Ascending aorta (tissue), 2 donors: ENCODE data around the gene TAGLN2. TPM values are rescaled to one million over a fixed set of nuclear protein-coding genes. Genes with fewer than 3 reads are reported as not detected.

Experiments
- DNase-seq, 2 donors: peaks; one replicate each; pipeline ENCODE4 v3.0.0-alpha.2; 2019; ENCODE audit warnings: low spot score in 2 of 2
- H3K27ac ChIP-seq, 2 donors: fragments of 200-600 bp; sonication (generic); one replicate each; pipeline ENCODE4 v1.5.1; 2016 to 2017; ENCODE audit warnings: mild to moderate bottlenecking in 1 of 2
- H3K27me3 ChIP-seq: fragments of 200-600 bp; sonication (generic); one replicate; pipeline ENCODE4 v1.5.1; 2017
- H3K36me3 ChIP-seq, 2 donors: fragments of 200-600 bp; sonication (generic); one replicate each; pipeline ENCODE4 v1.5.1; 2016
- H3K4me1 ChIP-seq, 2 donors: fragments of 200-600 bp; sonication (generic); one replicate each; pipeline ENCODE4 v1.5.1; 2016 to 2017; ENCODE audit warnings: mild to moderate bottlenecking in 1 of 2
- H3K4me3 ChIP-seq, 2 donors: fragments of 200-600 bp; sonication (generic); one replicate each; pipeline ENCODE4 v1.5.1; 2016 to 2017; ENCODE audit warnings: mild to moderate bottlenecking in 1 of 2
- H3K9me3 ChIP-seq, 2 donors: fragments of 200-600 bp; sonication (generic); one replicate each; pipeline ENCODE4 v1.5.1; 2016
- intact Hi-C: fragments of 100-400 bp; cut with DNase I; formaldehyde crosslinking; loops from one replicate; pipeline ENCODE4 v1.15.1; 2023
- total RNA-seq: library from RNA; depleted of rRNA; stranded (reverse); fragments of >200 nt; gene quantifications from one replicate; pipeline ENCODE4 v1.1.0, GENCODE V29; 2016
- TF ChIP-seq, protein P1 (sequence below), 3 experiments: fragments of 200-600 bp in 2 of 3; fragments of 450-650 bp in 1 of 3; sonication (generic) in 2 of 3; IDR thresholded peaks; one replicate each; pipeline ENCODE4 v1.5.1; 2016 to 2019; ENCODE audit warnings: antibody characterized with exemption in 3 of 3, mild to moderate bottlenecking in 1 of 3, moderate library complexity in 1 of 3

Gene TAGLN2
- total RNA-seq, 1 donor from 2014 or later = 363 TPM

DNA sequence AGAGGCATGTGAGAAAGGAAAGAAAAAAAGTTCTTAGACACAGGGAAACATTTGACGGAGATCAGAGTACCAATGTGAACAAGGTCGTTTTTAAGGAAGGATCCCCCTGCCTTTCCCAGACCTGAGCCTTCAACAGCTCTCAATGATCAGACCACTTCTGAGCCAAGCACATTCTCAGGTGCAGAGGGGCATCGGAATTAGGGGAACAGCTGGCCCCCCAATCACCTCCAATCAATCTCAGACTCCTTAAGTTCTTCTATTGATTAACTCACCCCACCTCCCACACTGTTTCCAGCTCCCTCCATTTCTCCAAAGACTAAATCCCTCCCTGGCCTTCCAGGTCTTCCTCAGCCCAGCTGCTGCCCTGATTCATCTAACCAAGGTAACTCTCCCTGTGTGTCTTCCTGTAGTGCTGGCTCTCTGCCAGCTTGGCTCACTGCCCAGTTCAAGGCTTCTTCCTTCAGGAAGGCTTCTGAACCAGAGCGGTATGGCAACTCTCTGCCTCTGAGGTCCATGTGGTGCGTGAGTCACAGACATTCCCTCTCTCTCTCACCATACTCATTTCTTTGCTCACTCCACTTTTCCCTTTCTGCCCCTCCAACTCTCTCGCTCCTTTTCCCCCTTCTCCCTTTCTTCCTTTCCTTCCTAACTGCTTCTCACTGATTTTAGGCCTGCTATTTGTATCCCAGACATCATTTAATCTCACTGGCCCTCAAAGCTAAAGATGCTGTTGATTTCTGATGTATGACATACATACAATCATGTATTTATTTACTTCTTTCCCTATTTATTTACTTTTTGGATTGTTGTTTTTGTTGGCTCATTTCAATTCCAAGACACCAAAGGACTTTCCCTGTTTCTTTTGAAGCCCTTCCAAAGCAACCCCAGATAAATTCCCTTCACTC lies 43.4 kb downstream of the TAGLN2 start:
- intact Hi-C loops = no loop called here
- DNase-seq = peak in 1 of 2 donors; percentile 76

GRCh38 chr1:159880430-159880829 lies 44.9 kb downstream of the TAGLN2 start:
- TF ChIP-seq, protein P1, sequence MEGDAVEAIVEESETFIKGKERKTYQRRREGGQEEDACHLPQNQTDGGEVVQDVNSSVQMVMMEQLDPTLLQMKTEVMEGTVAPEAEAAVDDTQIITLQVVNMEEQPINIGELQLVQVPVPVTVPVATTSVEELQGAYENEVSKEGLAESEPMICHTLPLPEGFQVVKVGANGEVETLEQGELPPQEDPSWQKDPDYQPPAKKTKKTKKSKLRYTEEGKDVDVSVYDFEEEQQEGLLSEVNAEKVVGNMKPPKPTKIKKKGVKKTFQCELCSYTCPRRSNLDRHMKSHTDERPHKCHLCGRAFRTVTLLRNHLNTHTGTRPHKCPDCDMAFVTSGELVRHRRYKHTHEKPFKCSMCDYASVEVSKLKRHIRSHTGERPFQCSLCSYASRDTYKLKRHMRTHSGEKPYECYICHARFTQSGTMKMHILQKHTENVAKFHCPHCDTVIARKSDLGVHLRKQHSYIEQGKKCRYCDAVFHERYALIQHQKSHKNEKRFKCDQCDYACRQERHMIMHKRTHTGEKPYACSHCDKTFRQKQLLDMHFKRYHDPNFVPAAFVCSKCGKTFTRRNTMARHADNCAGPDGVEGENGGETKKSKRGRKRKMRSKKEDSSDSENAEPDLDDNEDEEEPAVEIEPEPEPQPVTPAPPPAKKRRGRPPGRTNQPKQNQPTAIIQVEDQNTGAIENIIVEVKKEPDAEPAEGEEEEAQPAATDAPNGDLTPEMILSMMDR (IDR thresholded peaks at IDR 0.05) = no peak
- H3K9me3 ChIP-seq = no peaks in the 10 kb centered on the region
- no peaks in the 10 kb centered on the region for H3K36me3 ChIP-seq
- no peak overlapping the region for H3K27ac ChIP-seq
- no peaks in the 10 kb centered on the region for H3K4me1 ChIP-seq
- intact Hi-C loops = no loop called here
- H3K27me3 ChIP-seq = no peaks in the 10 kb centered on the region
- H3K4me3 ChIP-seq = no peak overlapping the region
- no peak for DNase-seq

More for the DNA sequence above, 43.4 kb downstream of the TAGLN2 start:
- TF ChIP-seq, protein P1 (IDR thresholded peaks at IDR 0.05) = no peak
- no peaks in the 10 kb centered on the region for H3K36me3 ChIP-seq
- H3K27me3 ChIP-seq = no peaks in the 10 kb centered on the region
- H3K4me3 ChIP-seq = no peak overlapping the region
- H3K4me1 ChIP-seq = no peaks in the 10 kb centered on the region
- H3K9me3 ChIP-seq = no peaks in the 10 kb centered on the region
- no peak overlapping the region for H3K27ac ChIP-seq

DNA sequence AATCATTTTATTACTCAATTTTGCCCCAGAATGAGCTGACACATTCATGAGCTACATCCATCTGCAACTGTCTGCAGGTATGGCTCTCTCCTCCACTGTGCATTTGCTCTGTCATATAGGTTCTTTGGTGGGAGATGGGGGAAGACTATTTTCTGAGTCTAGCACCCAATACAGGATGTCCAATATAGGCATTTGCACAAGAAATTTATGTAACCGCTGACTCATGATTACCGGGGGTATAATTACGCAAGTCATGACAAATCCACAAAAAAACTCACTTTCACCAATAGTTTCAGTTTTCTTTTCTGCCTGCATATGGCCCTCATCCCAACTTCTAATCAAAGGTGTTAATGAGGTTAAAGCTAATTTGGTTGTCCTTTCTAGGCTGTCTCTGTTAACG lies 45.3 kb downstream of the TAGLN2 start:
- intact Hi-C loops = no loop called here
- H3K27me3 ChIP-seq = no peaks in the 10 kb centered on the region
- H3K9me3 ChIP-seq = no peaks in the 10 kb centered on the region
- DNase-seq = no peak
- H3K4me3 ChIP-seq = no peak overlapping the region
- H3K36me3 ChIP-seq = no peaks in the 10 kb centered on the region
- TF ChIP-seq, protein P1 (IDR thresholded peaks at IDR 0.05) = no peak
- H3K27ac ChIP-seq = no peak overlapping the region
- no peaks in the 10 kb centered on the region for H3K4me1 ChIP-seq

- no peaks in the 10 kb centered on the region for H3K27me3 ChIP-seq
Observed at GRCh38 chr1:159879136-159879535, 46.2 kb downstream of the TAGLN2 start.

DNA sequence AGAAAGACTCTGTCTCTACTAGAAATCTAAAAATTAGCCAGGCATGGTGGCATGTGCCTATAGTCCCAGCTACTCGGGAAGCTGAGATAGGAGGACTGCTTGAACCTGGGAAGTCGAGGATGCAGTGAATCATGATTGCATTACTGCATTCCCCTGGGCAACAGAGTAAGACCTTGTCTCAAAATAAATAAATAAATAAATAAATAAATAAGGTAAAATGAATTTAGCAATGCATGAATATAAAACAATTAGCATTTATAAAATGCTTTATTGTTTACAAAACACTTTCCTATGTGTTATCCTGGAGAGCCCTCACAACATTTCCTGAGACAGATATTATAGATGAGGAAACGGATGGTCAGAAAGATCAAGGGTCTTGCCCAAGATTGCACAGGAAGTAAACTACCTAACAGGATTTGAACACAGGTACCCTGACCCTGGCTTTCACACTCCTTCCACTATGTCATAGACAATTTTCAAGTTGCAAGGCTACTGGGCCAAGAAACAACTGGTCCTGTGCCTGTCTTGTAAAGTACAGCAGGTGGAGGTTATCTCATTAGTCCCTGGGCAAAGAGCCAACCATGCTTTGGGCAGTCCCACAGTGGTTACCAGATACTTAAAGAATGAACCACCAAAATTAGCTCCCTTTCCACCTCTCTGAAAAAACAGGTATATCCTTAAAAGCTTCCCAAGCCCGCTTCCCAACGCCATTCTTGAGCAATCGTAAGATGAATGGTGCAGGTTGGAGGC lies 47.4 kb downstream of the TAGLN2 start:
- H3K4me1 ChIP-seq = no peaks in the 10 kb centered on the region
- TF ChIP-seq, protein P1 (IDR thresholded peaks at IDR 0.05) = no peak
- H3K36me3 ChIP-seq = no peaks in the 10 kb centered on the region
- no peak overlapping the region for H3K4me3 ChIP-seq
- H3K9me3 ChIP-seq = no peaks in the 10 kb centered on the region
- intact Hi-C loops = no loop called here
- DNase-seq = no peak
- H3K27ac ChIP-seq = no peak overlapping the region
- H3K27me3 ChIP-seq = no peaks in the 10 kb centered on the region

More at GRCh38 chr1:159879136-159879535, 46.2 kb downstream of the TAGLN2 start:
- no peak overlapping the region for H3K27ac ChIP-seq
- no peaks in the 10 kb centered on the region for H3K4me1 ChIP-seq
- DNase-seq = no peak
- intact Hi-C loops = no loop called here
- TF ChIP-seq, protein P1 (IDR thresholded peaks at IDR 0.05) = no peak
- no peaks in the 10 kb centered on the region for H3K36me3 ChIP-seq
- no peaks in the 10 kb centered on the region for H3K9me3 ChIP-seq
- no peak overlapping the region for H3K4me3 ChIP-seq
